Vagina (tissue), 2 donors: ENCODE data around the gene OPHN1.

Source experiments
- CTCF ChIP-seq, 3 experiments: fragments of 450-650 bp in 2 of 3; fragments of 200-600 bp in 1 of 3; sonication (generic) in 1 of 3; IDR thresholded peaks; one replicate each; pipeline ENCODE4 v1.5.1; 2017 to 2019; ENCODE audit warnings: antibody characterized with exemption in 3 of 3, mild to moderate bottlenecking in 2 of 3, moderate library complexity in 2 of 3
- POLR2A ChIP-seq, 2 donors: fragments of 450-650 bp; IDR thresholded peaks; one replicate each; pipeline ENCODE4 v1.6.1; 2017; ENCODE audit warnings: antibody characterized with exemption in 2 of 2, mild to moderate bottlenecking in 2 of 2, moderate library complexity in 2 of 2
- POLR2AphosphoS5 ChIP-seq, 2 donors: sonication (generic); formaldehyde crosslinking; IDR thresholded peaks; one replicate each; pipeline ENCODE4 v1.9.0; 2017; ENCODE audit warnings: antibody characterized with exemption in 2 of 2, mild to moderate bottlenecking in 2 of 2, low read depth in 1 of 2; ENCODE audit not compliant: insufficient read depth in 1 of 2

DNA sequence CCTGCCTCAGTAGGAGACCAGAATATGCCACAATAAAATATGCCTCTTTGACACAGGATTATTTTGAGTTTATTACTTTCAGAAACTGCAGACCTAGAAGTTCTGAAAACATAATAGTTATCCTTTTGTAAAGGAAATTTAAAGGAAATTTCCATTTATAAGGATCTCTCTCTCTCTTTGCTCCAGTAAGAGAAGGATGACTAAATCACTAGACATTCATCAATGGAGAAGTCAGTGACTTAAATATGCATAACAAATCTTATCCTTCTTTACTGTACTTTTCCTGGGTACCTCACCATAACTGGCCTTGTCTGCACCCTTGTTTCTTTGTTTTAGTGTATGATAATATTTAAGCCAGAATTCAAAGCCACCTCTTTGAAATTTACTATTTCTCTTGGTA is 28.3 kb upstream of the OPHN1 start:
- TF ChIP-seq POLR2A (IDR thresholded peaks at IDR 0.05) (no peak), POLR2AphosphoS5 (IDR thresholded peaks at IDR 0.05; ENCODE audit: insufficient read depth in 1 of 2, low read depth in 1 of 2) (no peak), CTCF (IDR thresholded peaks at IDR 0.05) (no peak)
